Neural progenitor cell (in vitro differentiated cells): Measurements from ENCODE around the gene PITPNC1. TPM values are rescaled to one million over a fixed set of nuclear protein-coding genes. Genes with fewer than 3 reads are reported as not detected.

Experiments used
- DNase-seq: peaks from one replicate; pipeline ENCODE4 v3.0.0-alpha.2; 2016; ENCODE audit warnings: low spot score
- H2AFZ ChIP-seq: fragments of 200-600 bp; sonication (generic); replicated peaks from 2 replicates; pipeline ENCODE4 v1.6.1; 2016; ENCODE audit warnings: antibody characterized with exemption
- H3F3A ChIP-seq: fragments of 200-600 bp; sonication (generic); 2 replicates; pipeline ENCODE4 v1.6.1; 2016; ENCODE audit warnings: antibody characterized with exemption, low read depth
- H3K27ac ChIP-seq: fragments of 200-600 bp; sonication (generic); 2 replicates; pipeline ENCODE4 v1.5.1; 2016; ENCODE audit warnings: mild to moderate bottlenecking
- H3K27me3 ChIP-seq: fragments of 200-600 bp; sonication (generic); 2 replicates; pipeline ENCODE4 v1.6.1; 2016; ENCODE audit warnings: mild to moderate bottlenecking, moderate library complexity
- H3K36me3 ChIP-seq: fragments of 200-600 bp; sonication (generic); 2 replicates; pipeline ENCODE4 v1.5.1; 2016
- H3K4me1 ChIP-seq: fragments of 200-600 bp; sonication (generic); 2 replicates; pipeline ENCODE4 v1.6.1; 2016; ENCODE audit warnings: mixed run types
- H3K4me2 ChIP-seq: fragments of 200-600 bp; sonication (generic); 2 replicates; pipeline ENCODE4 v1.6.1; 2016
- H3K4me3 ChIP-seq: fragments of 200-600 bp; sonication (generic); 2 replicates; pipeline ENCODE4 v1.5.1; 2016
- H3K79me2 ChIP-seq: fragments of 200-600 bp; sonication (generic); 2 replicates; pipeline ENCODE4 v1.6.1; 2016; ENCODE audit warnings: low read depth
- H3K9ac ChIP-seq: fragments of 200-600 bp; sonication (generic); 2 replicates; pipeline ENCODE4 v1.6.1; 2016
- H3K9me3 ChIP-seq: fragments of 200-600 bp; sonication (generic); 2 replicates; pipeline ENCODE4 v1.5.1; 2016; ENCODE audit warnings: low read depth
- H4K20me1 ChIP-seq: fragments of 200-600 bp; sonication (generic); 2 replicates; pipeline ENCODE4 v1.6.1; 2016; ENCODE audit warnings: low read depth
- H3K27ac Mint-ChIP-seq: 3 replicates; pipeline ENCODE4 v1.8.0; 2021; ENCODE audit warnings: mixed read lengths
- H3K27me3 Mint-ChIP-seq: 2 replicates; pipeline ENCODE4 v1.8.0; 2022; ENCODE audit warnings: low read depth, mild to moderate bottlenecking, inconsistent platforms, moderate library complexity, mixed read lengths; ENCODE audit not compliant: insufficient read depth
- H3K36me3 Mint-ChIP-seq: 3 replicates; pipeline ENCODE4 v1.8.0; 2021; ENCODE audit warnings: mixed read lengths
- H3K4me1 Mint-ChIP-seq: 3 replicates; pipeline ENCODE4 v1.8.0; 2021; ENCODE audit warnings: mixed read lengths
- H3K4me3 Mint-ChIP-seq: 3 replicates; pipeline ENCODE4 v1.8.0; 2021; ENCODE audit warnings: mild to moderate bottlenecking, moderate library complexity, mixed read lengths
- H3K9me3 Mint-ChIP-seq: 3 replicates; pipeline ENCODE4 v1.8.0; 2020; ENCODE audit warnings: mixed read lengths
- EZH2 ChIP-seq: fragments of 200-600 bp; sonication (generic); IDR thresholded peaks from 2 replicates; pipeline ENCODE4 v1.6.1; 2017; ENCODE audit warnings: antibody characterized with exemption, mild to moderate bottlenecking, moderate library complexity
- EZH2phosphoT487 ChIP-seq: fragments of 200-600 bp; sonication (generic); IDR thresholded peaks from 2 replicates; pipeline ENCODE4 v1.6.1; 2017; ENCODE audit warnings: antibody characterized with exemption
- total RNA-seq: library from RNA; depleted of rRNA; stranded (reverse); fragments of >200 nt; gene quantifications from 2 replicates; pipeline ENCODE4 v1.2.3, GENCODE V29; 2015; ENCODE audit warnings: low replicate concordance
- TF ChIP-seq, protein P1 (sequence below): fragments of 200-600 bp; sonication (generic); IDR thresholded peaks from 2 replicates; pipeline ENCODE4 v1.5.1; 2017; ENCODE audit warnings: antibody characterized with exemption, mild to moderate bottlenecking

The PITPNC1 gene
- total RNA-seq, 1 donor from 2014 or later: 8.1 TPM

DNA sequence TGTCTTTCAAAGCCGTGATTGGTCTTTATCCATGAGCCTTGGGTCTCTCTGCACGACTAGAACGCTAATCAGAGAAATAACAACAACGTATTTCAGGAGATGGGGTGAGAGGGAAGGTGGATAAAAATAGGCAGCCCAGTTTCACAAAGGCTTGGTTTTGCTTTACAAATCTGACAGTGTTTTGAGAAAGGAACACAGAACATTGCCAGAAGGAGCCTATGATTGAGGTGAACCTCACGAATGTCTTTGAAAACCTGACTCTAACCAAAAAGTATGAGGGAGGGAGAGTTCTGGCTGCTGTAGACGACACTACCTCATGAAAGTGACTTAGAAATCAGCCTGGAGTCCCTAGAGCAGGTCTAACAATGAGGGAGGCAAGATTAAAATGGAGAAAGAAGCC lies 302.6 kb downstream of the PITPNC1 start:
- no peaks in the 10 kb centered on the region for H3K9me3 Mint-ChIP-seq
- H3K4me1 ChIP-seq: peaks cover 8% of the 10 kb centered on the region
- no peak overlapping the region for H3K4me3 Mint-ChIP-seq

GRCh38 chr17:67680445-67681224 lies 303.6 kb downstream of the PITPNC1 start:
- no peaks in the 10 kb centered on the region for H3K4me1 Mint-ChIP-seq
- no peaks in the 10 kb centered on the region for H3K9me3 Mint-ChIP-seq
- no peaks in the 10 kb centered on the region for H3K27me3 Mint-ChIP-seq
- H4K20me1 ChIP-seq: no peaks in the 10 kb centered on the region
- TF ChIP-seq, protein P1, sequence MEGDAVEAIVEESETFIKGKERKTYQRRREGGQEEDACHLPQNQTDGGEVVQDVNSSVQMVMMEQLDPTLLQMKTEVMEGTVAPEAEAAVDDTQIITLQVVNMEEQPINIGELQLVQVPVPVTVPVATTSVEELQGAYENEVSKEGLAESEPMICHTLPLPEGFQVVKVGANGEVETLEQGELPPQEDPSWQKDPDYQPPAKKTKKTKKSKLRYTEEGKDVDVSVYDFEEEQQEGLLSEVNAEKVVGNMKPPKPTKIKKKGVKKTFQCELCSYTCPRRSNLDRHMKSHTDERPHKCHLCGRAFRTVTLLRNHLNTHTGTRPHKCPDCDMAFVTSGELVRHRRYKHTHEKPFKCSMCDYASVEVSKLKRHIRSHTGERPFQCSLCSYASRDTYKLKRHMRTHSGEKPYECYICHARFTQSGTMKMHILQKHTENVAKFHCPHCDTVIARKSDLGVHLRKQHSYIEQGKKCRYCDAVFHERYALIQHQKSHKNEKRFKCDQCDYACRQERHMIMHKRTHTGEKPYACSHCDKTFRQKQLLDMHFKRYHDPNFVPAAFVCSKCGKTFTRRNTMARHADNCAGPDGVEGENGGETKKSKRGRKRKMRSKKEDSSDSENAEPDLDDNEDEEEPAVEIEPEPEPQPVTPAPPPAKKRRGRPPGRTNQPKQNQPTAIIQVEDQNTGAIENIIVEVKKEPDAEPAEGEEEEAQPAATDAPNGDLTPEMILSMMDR: no peak
- no peak for TF ChIP-seq EZH2phosphoT487
- no peak for TF ChIP-seq EZH2
- no peak overlapping the region for H2AFZ ChIP-seq
- peaks cover 8% of the 10 kb centered on the region for H3K4me1 ChIP-seq
- H3K79me2 ChIP-seq: no peaks in the 10 kb centered on the region
- H3K9me3 ChIP-seq: no peaks in the 10 kb centered on the region
- H3K27ac Mint-ChIP-seq: no peak overlapping the region
- H3K9ac ChIP-seq: no peak overlapping the region
- no peaks in the 10 kb centered on the region for H3F3A ChIP-seq
- H3K36me3 Mint-ChIP-seq: no peaks in the 10 kb centered on the region
- H3K27ac ChIP-seq: no peak overlapping the region
- no peak overlapping the region for H3K4me3 Mint-ChIP-seq
- DNase-seq: no peak
- no peak overlapping the region for H3K4me3 ChIP-seq
- H3K27me3 ChIP-seq: no peaks in the 10 kb centered on the region
- no peak overlapping the region for H3K4me2 ChIP-seq
- H3K36me3 ChIP-seq: no peaks in the 10 kb centered on the region

More for the DNA sequence above, 302.6 kb downstream of the PITPNC1 start:
- Histone ChIP-seq H3K9me3 (no peaks in the 10 kb centered on the region), H3K79me2 (no peaks in the 10 kb centered on the region), H3F3A (no peaks in the 10 kb centered on the region), H3K4me2 (no peak overlapping the region), H4K20me1 (no peaks in the 10 kb centered on the region), H3K36me3 (no peaks in the 10 kb centered on the region), H3K4me3 (no peak overlapping the region), H3K27ac (no peak overlapping the region), H3K27me3 (no peaks in the 10 kb centered on the region), H2AFZ (no peak overlapping the region), H3K9ac (no peak overlapping the region)
- Mint-ChIP-seq H3K4me1 (no peaks in the 10 kb centered on the region), H3K36me3 (no peaks in the 10 kb centered on the region), H3K27ac (no peak overlapping the region), H3K27me3 (no peaks in the 10 kb centered on the region)
- no peak for TF ChIP-seq EZH2phosphoT487
- TF ChIP-seq, protein P1: no peak
- DNase-seq: no peak

- no peak overlapping the region for H3K4me2 ChIP-seq
- no peaks in the 10 kb centered on the region for H3K79me2 ChIP-seq
- H3K27ac Mint-ChIP-seq: no peak overlapping the region
- H3K4me3 ChIP-seq: no peak overlapping the region
- no peak overlapping the region for H3K27ac ChIP-seq
- no peaks in the 10 kb centered on the region for H3K4me1 Mint-ChIP-seq
- no peaks in the 10 kb centered on the region for H3K27me3 ChIP-seq
- H3F3A ChIP-seq: no peaks in the 10 kb centered on the region
- no peaks in the 10 kb centered on the region for H3K36me3 ChIP-seq
- H3K9me3 ChIP-seq: no peaks in the 10 kb centered on the region
- H3K4me1 ChIP-seq: peaks cover 8% of the 10 kb centered on the region
- DNase-seq: no peak
- TF ChIP-seq, protein P1: no peak
- TF ChIP-seq EZH2 (no peak), EZH2phosphoT487 (no peak)
- no peaks in the 10 kb centered on the region for H3K27me3 Mint-ChIP-seq
- H3K9ac ChIP-seq: no peak overlapping the region
- no peak overlapping the region for H2AFZ ChIP-seq
- no peaks in the 10 kb centered on the region for H3K36me3 Mint-ChIP-seq
- no peaks in the 10 kb centered on the region for H3K9me3 Mint-ChIP-seq
- no peaks in the 10 kb centered on the region for H4K20me1 ChIP-seq
- H3K4me3 Mint-ChIP-seq: no peak overlapping the region
These were observed 305.1 kb downstream of the PITPNC1 start for GRCh38 chr17:67682196-67682595.
